ENCODE data around the gene EMC8.
"Not testable (repeated sequence)": the region's sequence is repeated elsewhere in the genome, so short reads cannot be mapped to it uniquely, and the experiment has no call there.

The EMC8 gene

DNA sequence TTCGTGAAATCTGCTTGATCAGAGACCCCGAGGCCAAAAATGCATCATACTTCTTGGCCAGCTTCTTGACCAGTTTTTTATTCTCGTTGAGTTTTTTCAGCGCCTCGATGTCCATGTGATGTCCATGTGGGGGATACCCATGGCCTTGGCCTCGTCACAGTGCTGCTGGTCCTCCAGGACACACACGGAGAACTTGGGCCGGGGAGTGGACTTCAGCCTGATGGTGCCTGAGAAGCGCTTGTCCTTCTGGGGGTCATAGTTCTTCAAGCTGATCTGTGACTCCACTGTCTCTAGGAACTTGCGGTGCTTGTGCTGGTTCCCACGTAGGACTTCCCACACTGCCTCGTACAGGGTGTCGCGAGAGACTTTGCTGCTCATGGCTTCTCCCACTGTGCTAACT lies 16.8 kb upstream of the EMC8 start:
- DNase-seq (ENCODE audit: low read depth in 2 of 3, low spot score in 1 of 3): no peak

DNA sequence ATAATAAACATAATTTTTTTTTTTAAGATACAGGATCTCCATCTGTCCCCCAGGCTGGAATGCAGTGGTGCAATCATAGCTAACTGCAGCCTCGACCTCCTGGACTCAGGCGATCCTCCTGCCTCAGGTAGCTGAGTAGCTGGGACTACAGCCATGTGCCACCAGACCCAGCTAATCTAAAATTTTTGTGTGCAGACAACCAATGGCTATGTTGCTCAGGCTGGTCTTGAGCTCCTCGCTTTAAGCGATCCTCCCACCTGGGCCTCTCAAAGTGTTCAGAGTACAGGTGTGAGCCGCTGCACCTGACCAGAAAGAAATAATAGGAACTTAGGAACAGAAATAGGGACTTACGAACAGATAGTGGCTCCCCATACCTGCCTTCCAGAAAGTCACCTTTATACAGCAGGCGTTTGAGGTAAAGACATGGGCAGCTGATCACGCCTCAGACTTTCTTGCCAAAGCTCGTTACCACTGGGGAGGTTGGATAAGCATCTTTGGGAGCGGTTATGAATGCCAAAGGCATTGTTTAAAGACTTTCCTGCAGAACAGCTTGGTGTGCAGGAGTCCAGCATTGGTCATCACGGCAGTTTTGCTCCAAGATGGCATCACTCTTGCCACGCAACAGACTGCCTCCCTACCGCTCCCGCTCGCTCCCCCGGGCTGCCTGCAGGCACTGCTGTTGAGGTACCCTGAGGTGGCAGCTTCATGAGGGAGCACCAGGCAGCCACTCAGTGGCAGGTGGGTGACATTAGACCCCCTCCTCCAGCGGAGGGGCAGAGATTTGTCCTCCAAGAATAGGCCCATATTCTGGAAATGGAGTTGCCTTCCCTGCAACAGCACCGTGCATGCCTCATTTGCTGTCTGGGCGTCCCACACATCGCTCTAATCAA lies 13.7 kb upstream of the EMC8 start:
- DNase-seq (ENCODE audit: low read depth in 2 of 3, low spot score in 1 of 3): no peak

DNA sequence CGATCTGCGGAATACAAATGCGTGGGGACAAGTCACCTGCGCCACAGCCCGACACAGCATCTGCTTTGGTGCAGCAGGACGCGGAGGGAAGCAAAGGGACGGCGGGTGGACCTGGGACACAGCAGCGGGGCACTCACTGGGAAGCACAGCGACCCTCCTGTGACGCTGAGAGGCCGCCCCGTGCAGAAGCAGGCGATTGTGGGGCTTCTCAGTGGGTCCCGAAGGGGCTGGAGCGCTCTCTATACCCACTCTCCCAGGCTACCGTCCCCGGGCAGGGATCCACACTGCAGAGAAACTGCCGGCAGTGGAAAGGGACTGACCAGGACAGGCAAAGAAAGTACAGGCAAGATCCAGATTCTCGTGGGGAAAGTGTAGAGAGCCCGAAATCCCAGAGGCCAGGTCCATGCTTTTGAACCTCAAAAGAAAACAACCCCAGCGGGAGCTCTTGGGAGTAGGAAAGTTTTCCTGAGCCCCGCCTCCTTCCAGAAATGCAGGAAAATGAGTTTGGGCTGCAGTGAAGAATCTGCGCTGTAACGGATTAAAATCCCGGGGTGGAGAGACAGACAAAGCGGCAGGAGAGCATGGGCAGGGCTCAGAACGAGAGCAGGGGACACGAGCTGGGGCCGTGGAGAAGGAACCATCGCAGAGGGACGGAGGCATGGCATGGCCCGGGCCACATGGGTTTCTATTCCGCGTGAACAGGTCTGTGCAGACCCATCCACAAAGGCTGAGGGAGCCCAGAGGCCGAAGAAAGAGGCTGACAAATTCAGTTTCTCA lies 12.9 kb upstream of the EMC8 start:
- DNase-seq (ENCODE audit: low read depth in 2 of 3, low spot score in 1 of 3): no peak

DNA sequence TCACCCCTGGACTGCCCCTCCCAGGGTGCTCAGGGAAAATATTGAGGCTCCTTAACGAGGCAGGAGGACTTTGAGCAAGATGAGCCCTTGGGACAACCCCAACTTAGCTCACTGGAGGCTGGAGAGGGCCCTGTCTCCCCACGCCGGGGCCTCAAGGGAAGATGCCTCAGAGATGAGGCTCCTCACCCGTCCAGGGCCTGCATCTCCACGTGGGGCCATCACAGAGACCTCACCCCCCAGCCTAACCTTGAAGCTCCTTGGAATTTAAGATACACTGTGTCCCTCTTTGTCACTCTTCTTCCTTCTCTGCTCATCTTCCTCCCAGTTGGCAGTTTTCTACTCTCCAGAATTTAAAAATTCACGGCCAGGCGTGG lies 11.4 kb upstream of the EMC8 start:
- DNase-seq (ENCODE audit: low read depth in 2 of 3, low spot score in 1 of 3): no peak

DNA sequence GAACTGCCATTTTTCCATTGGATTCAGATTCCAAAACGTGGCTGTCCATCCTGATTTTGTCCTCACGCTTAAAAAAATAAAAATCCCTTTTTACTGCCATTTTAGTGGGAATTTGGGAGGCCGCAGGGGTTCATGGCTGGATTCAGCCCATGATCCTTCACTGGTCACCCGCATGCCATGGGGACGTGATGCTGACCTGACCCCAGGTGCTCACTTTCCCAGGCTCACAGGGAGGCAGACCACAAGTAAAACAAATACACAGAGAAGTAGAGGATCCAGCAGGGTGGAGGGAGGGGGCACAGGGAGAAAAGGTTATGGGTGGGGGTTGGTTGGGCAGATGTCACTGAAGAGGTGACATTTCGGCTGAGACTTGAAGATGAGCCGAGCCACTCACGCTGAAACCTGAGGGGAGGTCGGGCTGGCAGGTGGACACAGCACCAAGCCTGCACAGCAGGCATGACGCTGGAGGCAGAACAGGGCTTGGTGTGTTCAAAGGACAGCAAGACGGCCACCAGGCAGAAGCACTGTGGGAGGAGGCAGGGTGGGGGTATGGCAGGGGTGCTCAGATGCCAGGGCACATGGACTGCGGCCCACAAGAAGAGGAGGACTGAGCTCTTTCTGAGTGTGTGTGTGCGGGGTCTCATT lies 10.9 kb upstream of the EMC8 start:
- DNase-seq (ENCODE audit: low read depth in 2 of 3, low spot score in 1 of 3): no peak

DNA sequence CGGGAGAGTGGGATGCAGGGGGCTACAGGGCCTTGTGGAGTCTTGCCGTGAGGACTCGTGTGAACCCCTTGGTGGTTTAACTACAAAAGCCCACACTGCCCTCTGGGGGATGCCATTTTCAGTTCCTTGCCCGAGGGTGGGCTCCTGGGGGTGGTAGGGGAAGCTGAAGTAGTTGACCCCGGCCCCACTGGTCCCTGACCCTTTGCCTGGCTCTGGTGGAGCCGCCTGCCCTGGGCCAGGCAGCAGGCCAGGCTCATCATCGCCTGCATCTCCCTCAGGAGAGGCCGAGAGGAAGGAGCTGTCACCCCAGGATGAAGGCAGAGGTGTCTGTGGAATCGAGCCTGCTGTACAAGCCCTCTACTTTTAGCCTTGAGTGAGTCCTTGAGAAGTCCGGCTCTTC lies 10.3 kb upstream of the EMC8 start:
- no peak for DNase-seq (ENCODE audit: low read depth in 2 of 3, low spot score in 1 of 3)

DNA sequence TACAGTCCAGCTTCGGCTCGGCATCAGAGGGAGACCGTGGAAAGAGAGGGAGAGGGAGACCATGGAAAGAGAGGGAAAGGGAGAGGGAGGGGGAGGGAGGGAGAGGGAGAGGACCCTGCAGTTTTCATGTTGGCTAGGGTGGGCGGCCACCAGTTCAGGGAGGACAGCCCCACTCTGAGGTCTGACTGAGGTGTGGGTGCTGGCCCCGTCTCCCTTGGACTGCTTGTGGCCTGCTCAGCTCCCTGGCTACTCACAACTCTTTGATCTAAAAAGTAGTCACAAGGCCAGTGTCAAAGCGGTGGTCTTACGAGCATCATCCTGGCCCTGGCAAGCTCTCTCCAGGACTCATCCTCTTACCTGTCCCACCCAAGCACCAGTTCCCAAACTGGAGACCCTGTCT lies 9.6 kb upstream of the EMC8 start:
- no peak for DNase-seq (ENCODE audit: low read depth in 2 of 3, low spot score in 1 of 3)

DNA sequence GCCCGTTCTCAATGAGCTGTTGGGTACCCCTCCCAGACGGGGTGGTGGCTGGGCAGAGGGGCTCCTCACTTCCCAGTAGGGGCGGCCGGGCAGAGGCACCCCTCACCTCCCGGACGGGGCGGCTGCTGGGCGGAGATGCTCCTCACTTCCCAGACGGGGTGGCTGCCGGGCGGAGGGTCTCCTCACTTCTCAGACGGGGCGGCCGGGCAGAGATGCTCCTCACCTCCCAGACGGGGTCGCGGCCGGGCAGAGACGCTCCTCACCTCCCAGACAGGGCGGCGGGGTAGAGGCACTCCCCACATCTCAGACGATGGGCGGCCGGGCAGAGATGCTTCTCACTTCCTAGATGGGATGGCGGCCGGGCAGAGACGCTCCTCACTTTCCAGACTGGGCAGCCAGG lies 8.8 kb upstream of the EMC8 start:
- not testable (repeated sequence) for DNase-seq (ENCODE audit: low read depth in 2 of 3, low spot score in 1 of 3)

DNA sequence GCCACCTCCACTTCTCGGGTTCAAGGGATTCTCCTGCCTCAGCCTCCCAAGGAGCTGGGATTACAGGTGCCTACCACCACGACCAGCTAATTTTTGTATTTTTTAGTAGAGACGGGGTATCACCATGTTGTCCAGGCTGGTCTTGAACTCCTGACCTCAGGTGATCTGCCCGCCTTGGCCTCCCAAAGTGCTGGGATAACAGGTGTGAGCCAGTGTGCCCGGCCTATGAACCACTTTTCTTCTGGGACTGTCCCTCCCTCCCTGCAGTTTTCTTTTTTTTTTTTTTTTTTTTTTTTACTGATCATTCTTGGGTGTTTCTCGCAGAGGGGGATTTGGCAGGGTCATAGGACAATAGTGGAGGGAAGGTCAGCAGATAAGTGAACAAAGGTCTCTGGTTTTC lies 8.0 kb upstream of the EMC8 start:
- not testable (repeated sequence) for DNase-seq (ENCODE audit: low read depth in 2 of 3, low spot score in 1 of 3)

DNA sequence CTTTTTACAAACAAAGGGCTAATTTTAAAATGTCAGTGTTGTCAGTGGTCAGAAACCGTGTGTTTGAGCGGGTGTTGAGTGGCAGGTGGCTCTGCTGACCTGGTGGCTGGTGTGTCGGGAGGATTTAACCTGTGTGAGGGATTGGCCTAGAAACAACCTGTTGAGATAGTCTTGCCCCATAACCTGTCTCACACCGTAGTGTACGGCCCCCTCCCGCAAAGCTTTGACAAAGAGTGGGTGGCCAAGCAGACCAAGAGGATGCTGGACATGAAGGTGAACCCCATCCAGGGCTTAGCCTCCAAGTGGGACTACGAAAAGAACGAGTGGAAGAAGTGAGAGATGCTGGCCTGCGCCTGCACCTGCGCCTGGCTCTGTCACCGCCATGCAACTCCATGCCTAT lies 7.2 kb upstream of the EMC8 start:
- no peak for DNase-seq (ENCODE audit: low read depth in 2 of 3, low spot score in 1 of 3)

DNA sequence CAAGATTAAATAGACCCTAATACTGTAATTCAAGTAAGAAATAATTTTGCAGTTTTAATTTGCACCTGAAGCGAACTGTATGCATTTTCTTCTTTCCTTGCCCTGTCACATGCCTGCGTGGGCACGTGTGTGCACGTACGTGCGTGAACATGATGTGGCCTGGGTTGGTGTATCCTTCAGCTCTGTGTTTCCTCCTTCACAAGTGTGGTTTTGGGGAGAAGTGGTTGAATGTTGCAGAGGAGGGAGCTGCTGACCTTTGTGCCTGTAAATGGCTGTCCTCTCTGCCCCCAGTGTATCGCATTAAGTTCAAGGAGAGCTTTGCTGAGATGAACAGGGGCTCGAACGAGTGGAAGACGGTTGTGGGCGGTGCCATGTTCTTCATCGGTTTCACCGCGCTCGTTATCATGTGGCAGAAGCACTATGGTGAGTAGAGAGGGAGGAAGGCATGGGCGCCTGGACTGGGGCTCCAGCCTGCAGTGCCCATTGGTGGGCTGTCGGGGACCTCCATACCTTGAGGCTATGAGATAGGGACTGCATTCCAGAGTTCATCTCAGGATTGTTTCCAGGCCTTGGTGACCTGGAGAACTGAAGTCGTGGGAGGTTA lies 6.2 kb upstream of the EMC8 start:
- no peak for DNase-seq (ENCODE audit: low read depth in 2 of 3, low spot score in 1 of 3)

DNA sequence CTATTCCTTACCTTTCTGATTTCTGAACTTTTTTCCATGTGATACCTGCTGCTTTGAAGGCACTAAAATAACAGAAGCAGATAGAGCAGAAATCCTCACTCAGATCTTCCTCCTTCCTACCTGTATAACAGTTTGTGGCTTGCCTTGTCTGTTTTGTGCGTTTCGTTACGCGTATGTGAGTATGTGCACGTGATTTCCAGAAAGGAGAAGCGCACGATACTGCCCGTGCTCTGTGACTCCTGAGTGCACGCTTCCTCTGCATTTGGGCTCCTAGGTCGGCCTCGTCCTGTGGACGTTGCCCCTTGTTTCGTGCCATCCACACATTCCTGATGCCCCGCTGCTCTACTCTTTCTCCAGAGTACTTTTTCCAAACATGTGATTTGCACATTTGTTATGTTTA lies 4.2 kb upstream of the EMC8 start:
- DNase-seq (ENCODE audit: low read depth in 2 of 3, low spot score in 1 of 3): no peak

DNA sequence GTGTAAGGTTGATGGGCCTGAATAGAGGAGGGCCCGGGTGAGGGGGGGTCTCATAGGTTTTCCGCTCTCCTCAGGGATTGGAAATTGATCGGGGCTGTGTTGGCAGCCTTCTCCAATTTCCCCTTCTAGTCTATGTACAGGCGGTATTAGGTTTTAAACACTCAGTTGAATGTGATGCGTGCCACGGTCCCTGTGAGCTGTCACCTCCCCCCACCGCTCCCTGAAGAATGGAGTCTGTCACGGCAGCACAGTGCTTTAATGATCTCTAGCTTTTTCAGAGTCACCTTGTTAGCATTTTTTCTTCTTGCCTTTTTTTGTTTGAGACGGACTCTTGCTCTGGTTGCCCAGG lies 951 bp upstream of the EMC8 start:
- DNase-seq (ENCODE audit: low read depth in 2 of 3, low spot score in 1 of 3): peak in 1 of 3 donors; percentile 15

DNA sequence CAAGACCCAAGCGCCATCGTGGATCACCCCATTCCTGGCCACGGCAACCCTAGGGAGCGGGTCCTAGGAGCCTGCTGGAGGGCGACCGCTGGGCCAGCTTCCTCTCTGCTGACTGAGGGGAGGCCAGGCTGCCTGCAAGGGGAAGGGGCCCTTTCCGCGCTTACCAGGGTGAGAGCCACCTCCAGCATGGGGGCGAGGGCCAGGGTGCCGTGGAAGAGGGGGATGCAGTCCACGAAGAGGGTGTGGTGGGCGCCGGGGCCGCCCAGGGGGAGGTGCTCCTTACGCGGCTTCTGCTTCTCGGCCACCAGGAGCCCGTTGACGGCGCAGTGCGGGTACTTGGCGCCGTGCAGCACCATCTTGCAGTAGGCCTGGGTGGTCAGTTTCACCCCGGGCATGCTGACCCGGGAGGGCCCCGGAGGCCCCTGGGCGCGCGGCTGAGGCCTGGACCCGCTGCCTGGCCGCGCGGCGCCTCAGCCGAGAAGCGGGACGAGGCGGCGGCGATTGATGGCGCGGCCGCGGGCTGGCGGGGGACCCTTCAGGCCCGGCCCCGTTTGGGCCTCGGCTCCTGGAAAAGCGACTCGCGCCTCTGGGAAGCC lies 345 bp downstream of the EMC8 start:
- peak in 2 of 3 donors; percentile 11 to 15 for DNase-seq (ENCODE audit: low read depth in 2 of 3, low spot score in 1 of 3)

DNA sequence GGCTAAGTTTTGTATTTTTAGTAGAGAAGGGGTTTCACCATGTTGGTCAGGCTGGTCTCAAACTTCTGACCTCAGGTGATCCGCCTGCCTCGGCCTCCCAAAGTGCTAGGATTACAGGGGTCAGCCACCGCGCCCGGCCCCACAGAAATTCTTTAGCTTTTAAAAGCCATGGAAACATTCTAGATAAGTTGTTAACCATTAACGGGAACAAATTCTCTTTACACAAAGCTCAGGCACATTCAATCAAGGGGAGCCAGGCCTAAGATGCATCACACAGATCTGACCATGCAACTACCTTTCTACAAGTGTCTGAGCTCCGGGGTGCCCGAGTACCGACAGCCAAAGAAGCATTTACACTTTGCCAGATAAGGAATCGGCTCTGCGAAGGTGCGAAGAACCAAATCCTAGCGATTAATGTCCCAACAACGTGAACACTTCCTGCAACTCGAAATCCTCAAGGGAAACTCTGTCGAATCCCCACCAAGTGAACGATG lies 1.0 kb downstream of the EMC8 start:
- no peak for DNase-seq (ENCODE audit: low read depth in 2 of 3, low spot score in 1 of 3)

DNA sequence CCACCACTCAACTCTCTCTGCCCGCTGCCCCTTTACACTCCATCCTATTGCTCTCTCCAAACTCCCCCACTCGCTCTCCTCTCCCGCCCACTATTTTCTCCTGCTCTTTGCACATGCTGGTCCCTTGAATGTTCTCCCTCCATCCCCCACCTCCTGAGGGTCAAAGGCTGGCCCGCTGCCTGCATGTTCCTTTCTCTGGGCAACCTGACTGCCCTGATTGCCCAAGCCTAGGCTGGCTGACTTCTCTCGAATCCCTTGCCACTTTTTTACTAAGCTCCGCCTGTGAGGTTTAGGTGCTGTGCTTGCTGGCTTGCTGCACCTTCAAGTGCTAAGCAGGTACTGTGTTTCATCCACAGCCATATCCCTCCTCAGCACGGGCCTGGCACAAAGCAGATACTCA lies 2.7 kb downstream of the EMC8 start:
- DNase-seq (ENCODE audit: low read depth in 2 of 3, low spot score in 1 of 3): no peak

DNA sequence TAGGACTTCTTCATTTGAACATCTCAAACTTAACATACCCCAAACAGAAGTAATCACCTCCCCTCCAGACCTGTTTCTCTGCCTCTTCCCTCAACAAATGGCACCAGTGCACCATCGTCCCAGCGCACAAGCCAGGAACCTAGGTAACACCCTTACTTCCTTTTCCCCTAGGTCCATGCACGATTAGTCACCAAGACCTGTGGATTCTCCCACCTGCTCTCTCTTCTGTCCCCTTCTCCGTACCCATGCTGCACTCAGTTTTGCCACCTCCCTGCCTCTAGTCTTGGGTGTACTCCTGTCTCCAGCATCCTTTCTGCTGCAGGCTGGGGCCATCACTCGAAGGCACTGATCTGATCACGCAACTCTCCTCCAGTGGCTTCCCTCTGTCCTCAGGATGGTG lies 3.2 kb downstream of the EMC8 start:
- DNase-seq (ENCODE audit: low read depth in 2 of 3, low spot score in 1 of 3): no peak

DNA sequence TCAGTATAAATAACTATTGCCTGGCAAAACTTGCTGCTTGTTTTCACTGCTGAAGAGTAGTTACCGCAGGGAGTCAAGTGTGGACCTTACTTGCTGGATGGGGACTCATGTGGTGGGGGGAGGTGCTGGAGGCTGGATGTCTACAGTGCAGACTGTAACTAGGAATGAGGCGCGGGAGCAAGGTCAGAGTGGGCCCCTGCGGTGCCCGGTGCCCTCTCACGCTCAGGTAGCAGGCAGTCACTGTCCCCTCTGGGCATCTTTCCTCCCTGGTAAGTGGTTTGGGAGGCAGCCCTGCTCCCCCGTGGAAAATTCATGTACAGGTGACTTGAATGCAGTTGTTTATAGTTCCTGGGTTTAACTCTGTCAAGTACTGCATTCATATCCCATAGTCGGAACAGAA lies 4.6 kb downstream of the EMC8 start:
- DNase-seq (ENCODE audit: low read depth in 2 of 3, low spot score in 1 of 3): no peak

DNA sequence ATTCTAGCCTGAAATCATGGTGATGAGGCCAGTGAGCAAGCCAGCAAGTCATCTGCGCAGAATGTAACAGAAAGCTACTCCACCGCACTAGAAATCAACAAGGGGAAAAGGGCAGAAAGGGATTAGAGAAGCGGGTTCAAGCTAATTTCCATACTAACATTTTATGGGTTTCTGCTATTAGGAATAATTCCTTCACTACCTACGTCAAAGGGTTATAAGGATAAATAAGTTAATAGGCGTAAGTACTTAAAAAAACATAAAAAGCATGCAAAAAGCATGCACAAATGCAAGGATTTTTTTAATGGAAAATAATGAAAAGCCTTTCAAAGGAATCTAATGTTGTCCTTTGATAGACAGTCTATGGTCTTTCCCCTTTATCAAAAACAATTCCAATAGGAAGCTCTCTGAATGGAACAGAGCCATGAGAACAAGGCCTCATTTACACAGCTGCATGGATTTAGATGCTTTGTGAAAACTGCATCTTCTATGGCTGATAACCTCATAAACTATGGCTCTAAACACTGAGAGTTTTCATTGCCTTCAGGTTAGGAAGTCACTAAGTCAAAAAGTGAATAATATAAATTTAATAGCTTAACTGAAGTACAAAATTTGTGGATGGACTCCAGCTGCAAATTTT lies 5.6 kb downstream of the EMC8 start:
- no peak for DNase-seq (ENCODE audit: low read depth in 2 of 3, low spot score in 1 of 3)

DNA sequence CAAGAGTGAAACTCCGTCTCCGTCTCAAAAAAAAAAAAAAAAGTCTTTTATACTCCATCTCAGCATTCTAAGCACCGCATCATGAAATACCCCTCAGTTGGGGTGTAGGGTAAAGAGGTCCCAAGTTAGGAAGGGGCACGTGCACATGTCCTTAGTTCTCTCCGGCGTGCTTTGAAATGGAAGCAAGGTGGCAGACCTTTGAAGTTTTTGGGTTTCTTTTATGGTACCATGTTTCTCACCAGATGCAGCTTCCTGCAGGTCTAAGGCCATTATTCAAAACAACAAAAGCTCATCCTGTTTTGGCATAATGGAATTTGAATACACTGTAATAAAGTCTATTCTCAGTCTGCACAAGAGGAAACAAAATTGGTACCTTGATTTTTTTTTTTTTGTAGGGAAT lies 9.6 kb downstream of the EMC8 start:
- no peak for DNase-seq (ENCODE audit: low read depth in 2 of 3, low spot score in 1 of 3)

DNA sequence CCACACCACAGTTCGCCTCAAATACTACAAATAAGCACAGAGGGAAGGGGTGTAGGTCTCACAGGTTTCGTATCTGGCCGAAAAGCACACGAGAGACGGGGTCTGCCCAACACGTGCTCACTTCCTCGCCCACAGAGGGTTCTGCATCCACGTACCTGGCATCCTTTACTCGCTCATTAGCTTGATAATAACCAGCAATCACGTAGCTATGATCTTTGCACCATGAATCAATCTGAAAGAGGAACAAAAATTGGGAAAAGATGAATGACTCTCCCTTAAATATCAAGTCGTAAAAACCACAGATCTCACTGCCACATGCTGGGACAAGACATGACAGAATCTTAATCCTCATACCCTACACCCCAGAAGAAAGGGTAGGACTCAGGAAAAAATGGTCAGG lies 10.5 kb downstream of the EMC8 start:
- DNase-seq (ENCODE audit: low read depth in 2 of 3, low spot score in 1 of 3): no peak
